Measurements from ENCODE around the gene ARHGAP29.
"Not testable (repeated sequence)": the region's sequence is repeated elsewhere in the genome, so short reads cannot be mapped to it uniquely, and the experiment has no call there.

The ARHGAP29 gene

GRCh38 chr1:94169126-94169525 is 68.3 kb downstream of the ARHGAP29 start:
- no peak for DNase-seq

- no peak for DNase-seq
These were observed 71.5 kb downstream of the ARHGAP29 start for GRCh38 chr1:94165843-94166242.

GRCh38 chr1:94164885-94165284 is 72.5 kb downstream of the ARHGAP29 start:
- DNase-seq, result not testable (repeated sequence)

GRCh38 chr1:94164121-94164520 is 73.3 kb downstream of the ARHGAP29 start:
- not testable (repeated sequence) for DNase-seq

- not testable (repeated sequence) for DNase-seq
These were observed 74.1 kb downstream of the ARHGAP29 start for GRCh38 chr1:94163249-94163648.

- no peak for DNase-seq
These were observed 76.6 kb downstream of the ARHGAP29 start for GRCh38 chr1:94160811-94161210.

- DNase-seq, result no peak
These were observed 81.2 kb downstream of the ARHGAP29 start for GRCh38 chr1:94156096-94156625.

- no peak for DNase-seq
These were observed 82.4 kb downstream of the ARHGAP29 start for GRCh38 chr1:94154989-94155388.

GRCh38 chr1:94153133-94153532 is 84.3 kb downstream of the ARHGAP29 start:
- DNase-seq, result no peak

- not testable (repeated sequence) for DNase-seq
These were observed 88.2 kb downstream of the ARHGAP29 start for GRCh38 chr1:94149166-94149565.

GRCh38 chr1:94146273-94146672 is 91.1 kb downstream of the ARHGAP29 start:
- DNase-seq, result no peak

- no peak for DNase-seq
These were observed 92.5 kb downstream of the ARHGAP29 start for GRCh38 chr1:94144836-94145235.

GRCh38 chr1:94143809-94144176 is 93.6 kb downstream of the ARHGAP29 start:
- no peak for DNase-seq

GRCh38 chr1:94143173-94143808 is 94.1 kb downstream of the ARHGAP29 start:
- DNase-seq, result no peak

- DNase-seq, result no peak
These were observed 94.8 kb downstream of the ARHGAP29 start for GRCh38 chr1:94142583-94142982.

GRCh38 chr1:94142022-94142421 is 95.4 kb downstream of the ARHGAP29 start:
- no peak for DNase-seq

- no peak for DNase-seq
These were observed 105.3 kb downstream of the ARHGAP29 start for GRCh38 chr1:94132111-94132510.

- no peak for DNase-seq
These were observed 106.4 kb downstream of the ARHGAP29 start for GRCh38 chr1:94130851-94131595.

GRCh38 chr1:94126651-94127050 is 110.7 kb downstream of the ARHGAP29 start:
- no peak for DNase-seq

- no peak for DNase-seq
These were observed 111.6 kb downstream of the ARHGAP29 start for GRCh38 chr1:94125551-94126514.

GRCh38 chr1:94124538-94124937 is 112.8 kb downstream of the ARHGAP29 start:
- DNase-seq, result no peak

GRCh38 chr1:94122201-94122970 is 115.0 kb downstream of the ARHGAP29 start:
- DNase-seq, result no peak

All from left hindlimb (tissue), 1 donor.